Measurements from ENCODE around the gene TNC.

DNA sequence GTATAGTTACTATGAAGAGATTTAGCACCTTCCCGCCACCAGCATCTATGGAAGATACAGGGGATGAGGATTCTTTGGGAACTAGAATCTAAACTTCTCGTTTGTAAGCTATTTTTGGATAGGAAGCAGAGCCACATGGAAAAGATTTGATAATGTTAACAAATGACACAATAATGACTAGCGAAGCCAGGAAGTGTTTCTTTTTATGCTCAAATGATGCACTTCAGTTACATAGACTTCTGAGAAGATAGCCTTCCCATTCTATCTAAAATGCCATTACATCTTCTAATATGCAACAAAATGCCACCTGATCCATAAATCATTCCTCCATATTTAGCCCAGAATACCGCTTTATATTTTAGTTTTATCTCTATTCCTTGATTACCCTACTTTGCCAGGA is 17.0 kb upstream of the TNC start:
- TF ChIP-seq POLR2A (IDR thresholded peaks at IDR 0.05; ENCODE audit: extremely low read depth, insufficient read length) (no peak), CTCF (IDR thresholded peaks at IDR 0.05; ENCODE audit: low read depth, low read length) (no peak), MAX (IDR thresholded peaks at IDR 0.05; ENCODE audit: low read depth, low read length) (no peak)
